A673 (cell line): ENCODE results near the gene TTC1. TPM values are rescaled to one million over a fixed set of nuclear protein-coding genes. Genes with fewer than 3 reads are reported as not detected.

Source experiments
- BruUV-seq: library from RNA; stranded (reverse); fragments of 400-500 nt; replicated peaks from 2 replicates; lab custom pipeline; 2021; lab: Mats Ljungman, UMichigan
- CTCF ChIA-PET: fragments of 300-600 bp; sonication (Branson Sonifier 250); formaldehyde crosslinking; loops from one replicate; lab custom pipeline; 2022; ENCODE audit warnings: antibody characterized with exemption; lab: Charles Lee
- POLR2A ChIA-PET: fragments of 300-600 bp; sonication (Branson Sonifier 250); formaldehyde crosslinking; loops from one replicate; lab custom pipeline; 2022; ENCODE audit warnings: antibody characterized with exemption; ENCODE audit not compliant: low non-redundant PET; lab: Charles Lee
- DNase-seq: peaks from one replicate; pipeline ENCODE4 v3.0.0-alpha.2; 2015; ENCODE audit warnings: low spot score
- H3K27ac ChIP-seq: fragments of 200-600 bp; sonication (generic); 2 replicates; pipeline ENCODE4 v1.5.1; 2016; ENCODE audit warnings: mixed run types, low read depth, mild to moderate bottlenecking, mixed read lengths, antibody characterized with exemption, low read length; ENCODE audit not compliant: poor library complexity, severe bottlenecking
- H3K27me3 ChIP-seq: fragments of 200-600 bp; sonication (generic); replicated peaks from 2 replicates; pipeline ENCODE4 v1.6.1; 2017; ENCODE audit warnings: mixed run types, low read depth, mild to moderate bottlenecking, mixed read lengths, antibody characterized with exemption, low read length; ENCODE audit not compliant: insufficient read depth, poor library complexity
- H3K36me3 ChIP-seq: fragments of 200-600 bp; sonication (generic); 2 replicates; pipeline ENCODE4 v1.6.1; 2016; ENCODE audit warnings: mixed run types, mild to moderate bottlenecking, mixed read lengths, antibody characterized with exemption, low read length; ENCODE audit not compliant: insufficient read depth, poor library complexity, severe bottlenecking
- H3K4me1 ChIP-seq: fragments of 200-600 bp; sonication (generic); 2 replicates; pipeline ENCODE4 v1.6.1; 2017; ENCODE audit warnings: mixed run types, mild to moderate bottlenecking, mixed read lengths, antibody characterized with exemption, low read length; ENCODE audit not compliant: insufficient read depth, poor library complexity, severe bottlenecking
- H3K4me3 ChIP-seq: fragments of 200-600 bp; sonication (generic); 2 replicates; pipeline ENCODE4 v1.5.1; 2016; ENCODE audit warnings: low read depth, mixed run types, mild to moderate bottlenecking, mixed read lengths, low read length; ENCODE audit not compliant: poor library complexity, severe bottlenecking
- H3K9me3 ChIP-seq: fragments of 200-600 bp; sonication (generic); 2 replicates; pipeline ENCODE4 v1.6.1; 2016; ENCODE audit warnings: mixed run types, low read depth, mild to moderate bottlenecking, mixed read lengths, antibody characterized with exemption, low read length; ENCODE audit not compliant: poor library complexity, severe bottlenecking
- CTCF ChIP-seq: fragments of 300-800, 200-600 bp; sonication (generic); conservative IDR thresholded peaks from 2 replicates; pipeline ENCODE4 v1.5.1; 2017; ENCODE audit warnings: low read depth, mild to moderate bottlenecking, antibody characterized with exemption, low read length, moderate library complexity, mixed read lengths
- EZH2 ChIP-seq: fragments of 200-600 bp; sonication (generic); IDR thresholded peaks from 2 replicates; pipeline ENCODE4 v1.6.1; 2017; ENCODE audit warnings: borderline replicate concordance, low read depth, mild to moderate bottlenecking, mixed read lengths, antibody characterized with exemption, low read length; ENCODE audit not compliant: poor library complexity, severe bottlenecking
- intact Hi-C: fragments of 100-400 bp; cut with micrococcal nuclease; formaldehyde crosslinking; loops from one replicate; pipeline ENCODE4 v1.10.0; 2022; ENCODE audit not compliant: unreplicated experiment
- total RNA-seq: library from RNA; stranded (reverse); gene quantifications from 2 replicates; pipeline ENCODE4 v1.2.3, GENCODE V29; 2021

The TTC1 gene
- total RNA-seq, 1 experiment from 2014 or later = 66.5 TPM

DNA sequence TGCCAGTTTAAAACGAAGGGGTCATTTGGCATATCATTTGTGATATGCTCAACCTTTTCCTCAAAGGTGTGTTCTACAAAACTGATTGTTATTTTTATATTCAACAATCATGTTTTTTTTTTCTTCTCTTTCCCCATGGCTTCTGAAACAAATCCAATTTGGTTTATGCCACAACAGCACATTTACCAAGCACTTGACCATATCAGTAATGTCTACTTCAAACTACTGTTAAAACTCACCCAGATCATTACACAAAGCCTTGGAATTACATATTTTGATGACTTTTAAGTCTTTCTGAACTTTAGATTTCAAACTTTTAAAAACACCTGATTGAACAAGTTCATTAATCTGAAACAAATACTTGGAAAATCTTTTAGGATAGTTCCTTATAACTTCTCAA, 81.1 kb downstream of the TTC1 start:
- intact Hi-C loops = no loop called here
- ChIA-PET POLR2A (interaction anchor here (0.6 kb wide), 1 partner anchor 23 kb away, joined by 3 read pairs; no protein-coding TSS in a partner anchor), CTCF (no interaction called here)
- Histone ChIP-seq H3K9me3 (no peaks in the 10 kb centered on the region), H3K4me1 (no peaks in the 10 kb centered on the region), H3K27ac (no peak overlapping the region), H3K4me3 (no peak overlapping the region), H3K27me3 (no peaks in the 10 kb centered on the region), H3K36me3 (peaks cover 10% of the 10 kb centered on the region)
- DNase-seq = no peak
- TF ChIP-seq EZH2 (no peak), CTCF (no peak)
- BruUV-seq = no TSS peak

GRCh38 chr5:160092514-160092913, 83.6 kb downstream of the TTC1 start:
- TF ChIP-seq EZH2 (no peak), CTCF (no peak)
- H3K27ac ChIP-seq = no peak overlapping the region
- H3K27me3 ChIP-seq = no peaks in the 10 kb centered on the region
- H3K36me3 ChIP-seq = peaks cover 10% of the 10 kb centered on the region
- no peak overlapping the region for H3K4me3 ChIP-seq
- DNase-seq = no peak
- intact Hi-C loops = no loop called here
- ChIA-PET CTCF (no interaction called here), POLR2A (no interaction called here)
- H3K4me1 ChIP-seq = no peaks in the 10 kb centered on the region
- BruUV-seq = no TSS peak
- H3K9me3 ChIP-seq = no peaks in the 10 kb centered on the region

- intact Hi-C loops = no loop called here
- POLR2A ChIA-PET = interaction anchor here (0.6 kb wide), 1 partner anchor 12 kb away, joined by 6 read pairs; no protein-coding TSS in a partner anchor
- TF ChIP-seq CTCF (no peak), EZH2 (no peak)
- no peak for DNase-seq
- Histone ChIP-seq H3K4me1 (no peaks in the 10 kb centered on the region), H3K36me3 (peaks cover 10% of the 10 kb centered on the region), H3K4me3 (no peak overlapping the region), H3K27me3 (no peaks in the 10 kb centered on the region), H3K27ac (no peak overlapping the region), H3K9me3 (no peaks in the 10 kb centered on the region)
- CTCF ChIA-PET = interaction anchor here (0.6 kb wide), 1 partner anchor 31 kb away, joined by 3 read pairs; no protein-coding TSS in a partner anchor
- TSS peak; percentile 22 for BruUV-seq
These were observed 84.2 kb downstream of the TTC1 start for GRCh38 chr5:160092960-160093707.
